CD4-positive, alpha-beta T cell treated with Interleukin-21 for 1 hour (primary cell): ENCODE measurements around the gene SETBP1.
A peak's percentile ranks its signal among the peaks of the same experiment; 100 is the strongest.
"Not testable (repeated sequence)": the region's sequence is repeated elsewhere in the genome, so short reads cannot be mapped to it uniquely, and the experiment has no call there.

Source experiments
- DNase-seq: peaks from one replicate; pipeline ENCODE4 v3.0.0-alpha.2; 2020

SETBP1 gene

DNA sequence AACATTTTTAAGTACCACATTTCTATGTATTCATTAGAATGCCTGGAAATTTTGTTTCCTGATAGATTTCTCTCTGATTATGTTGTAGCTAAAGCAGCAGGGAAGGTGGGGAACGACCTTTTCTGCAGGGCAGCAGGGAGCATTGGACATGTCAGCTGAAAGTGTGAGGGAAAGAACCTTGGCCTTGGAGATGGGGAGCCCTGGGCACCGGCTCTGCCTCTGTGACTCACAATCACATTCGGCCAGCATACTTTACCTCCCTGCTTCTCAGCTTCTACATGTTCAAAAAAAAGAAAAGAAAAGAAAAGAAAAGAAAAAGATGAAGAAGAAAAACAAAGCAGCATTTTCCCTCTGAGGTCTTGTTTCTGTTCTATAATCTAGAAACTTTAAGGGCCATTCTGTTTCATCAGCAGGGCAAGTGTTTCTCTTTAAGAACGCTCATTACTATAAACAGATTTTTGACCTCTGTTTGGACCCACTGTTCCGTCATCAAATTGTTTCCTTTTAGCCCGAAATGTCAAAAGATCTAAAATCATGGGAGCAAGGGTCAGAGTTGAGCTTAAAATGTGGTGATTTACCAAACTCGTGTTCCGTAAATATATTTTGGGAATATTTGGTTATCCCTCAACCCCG, 27.9 kb downstream of the SETBP1 start:
- no peak for DNase-seq

DNA sequence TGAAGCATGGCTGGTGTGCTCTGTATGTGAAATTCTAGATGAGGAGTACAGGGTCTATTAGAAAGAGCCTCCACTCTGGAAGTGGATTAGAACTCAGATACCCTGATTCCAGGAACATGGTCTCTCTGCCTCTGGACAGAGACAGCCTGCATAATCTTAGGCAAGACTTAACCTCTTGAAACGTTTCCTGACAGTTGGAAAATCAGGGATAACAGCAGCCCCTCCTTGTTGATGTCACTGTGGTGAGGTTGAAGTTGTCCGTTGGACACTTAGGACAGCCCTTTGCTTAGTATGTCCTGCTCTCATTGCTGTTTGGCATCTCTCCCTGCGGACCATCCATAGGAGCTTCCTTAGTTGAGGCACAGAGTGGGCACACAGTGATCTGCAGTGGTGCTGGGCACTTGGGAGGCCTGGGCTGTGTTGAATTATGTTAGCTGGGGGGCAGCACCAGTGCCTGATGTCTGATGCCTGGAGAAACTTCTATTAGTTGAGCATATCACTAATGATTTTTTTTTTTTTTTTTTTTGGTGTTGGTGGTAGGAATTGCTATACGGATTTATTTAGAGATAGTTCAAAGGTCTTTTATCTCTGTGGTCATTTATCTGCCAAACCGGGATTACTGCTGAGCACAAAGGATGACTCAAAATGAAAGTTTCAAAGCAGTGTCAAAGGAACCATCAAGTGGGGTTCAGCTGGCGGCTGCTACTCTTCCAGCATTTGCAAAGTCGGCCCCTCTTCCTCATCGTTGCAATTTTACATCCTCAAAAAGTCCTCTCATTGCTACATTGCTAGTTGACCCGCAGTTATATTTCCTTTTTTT, 28.8 kb downstream of the SETBP1 start:
- DNase-seq, result no peak

DNA sequence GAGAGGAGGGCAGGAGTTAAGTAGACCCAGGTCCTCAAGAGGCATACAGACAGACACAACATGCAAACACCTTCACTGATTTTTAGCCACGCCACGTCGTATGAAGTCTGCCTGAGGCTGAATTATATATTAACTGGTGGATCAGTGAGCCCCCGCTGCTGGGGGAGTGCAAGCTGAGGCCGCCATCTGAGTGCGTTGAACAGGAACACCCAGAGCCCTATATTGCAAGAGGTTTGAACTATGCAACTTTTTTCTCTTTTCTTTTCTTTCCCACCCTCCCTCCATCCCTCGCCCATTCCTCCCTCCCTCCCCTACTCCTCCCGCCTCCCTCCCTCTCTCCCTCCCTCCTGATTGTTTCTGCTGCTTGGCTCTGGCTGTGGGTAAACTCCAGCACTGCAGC, 30.2 kb downstream of the SETBP1 start:
- no peak for DNase-seq

DNA sequence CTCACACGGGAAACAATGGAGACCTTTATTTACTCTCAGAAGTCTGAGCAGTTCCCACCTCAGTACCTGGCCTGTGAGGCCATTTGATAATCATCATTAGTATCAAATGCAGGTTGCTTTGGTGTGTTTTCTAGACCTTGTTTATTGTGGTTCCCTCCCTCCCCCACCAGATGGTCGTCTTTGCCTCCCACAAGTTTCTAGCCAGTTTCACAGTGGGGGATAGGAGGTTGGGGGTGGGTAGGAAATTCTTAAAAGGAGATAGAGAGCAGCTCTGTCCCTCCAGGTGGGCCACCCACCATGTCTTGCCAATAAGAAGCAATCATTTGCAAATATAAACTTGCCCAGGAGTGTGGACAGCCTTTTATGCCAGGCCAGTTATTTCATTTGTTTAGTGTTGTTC, 31.3 kb downstream of the SETBP1 start:
- DNase-seq, result no peak

DNA sequence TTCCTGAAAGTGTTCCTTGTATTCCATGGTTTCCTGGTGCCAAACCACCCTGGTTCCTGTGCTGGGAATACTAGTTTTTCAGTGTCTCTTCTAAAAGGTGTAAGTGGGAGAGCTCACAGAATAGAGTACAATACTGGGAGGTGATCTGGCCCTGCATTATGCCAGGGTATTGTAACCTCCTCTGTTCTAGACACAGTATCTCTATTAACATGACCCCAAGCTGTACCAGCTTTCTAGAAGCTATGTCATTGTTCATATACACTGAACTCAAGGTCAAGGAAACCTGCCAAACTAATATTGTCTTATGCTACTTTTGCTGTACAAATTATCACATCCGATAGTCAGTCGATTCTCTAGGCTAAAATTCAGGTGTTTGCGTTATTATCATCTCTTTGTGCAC, 32.7 kb downstream of the SETBP1 start:
- no peak for DNase-seq

DNA sequence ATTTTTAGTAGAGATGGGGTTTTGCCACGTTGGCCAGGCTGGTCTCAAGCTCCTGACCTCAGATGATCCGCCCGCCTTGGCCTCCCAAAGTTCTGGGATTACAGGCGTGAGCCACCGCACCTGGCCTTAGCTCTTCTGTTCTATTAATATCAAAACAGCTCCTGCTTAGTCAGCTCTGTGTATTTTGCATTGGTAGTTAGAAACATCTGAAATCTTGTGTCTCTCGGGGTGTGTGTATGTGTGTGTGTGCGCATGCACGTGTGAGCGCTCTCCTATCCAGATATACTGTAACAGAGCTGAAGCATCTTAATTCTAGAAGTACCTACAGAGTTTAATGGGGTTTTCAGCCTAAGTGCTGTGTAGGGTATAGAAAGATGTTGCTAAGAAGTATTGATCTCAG, 33.7 kb downstream of the SETBP1 start:
- DNase-seq, result no peak

DNA sequence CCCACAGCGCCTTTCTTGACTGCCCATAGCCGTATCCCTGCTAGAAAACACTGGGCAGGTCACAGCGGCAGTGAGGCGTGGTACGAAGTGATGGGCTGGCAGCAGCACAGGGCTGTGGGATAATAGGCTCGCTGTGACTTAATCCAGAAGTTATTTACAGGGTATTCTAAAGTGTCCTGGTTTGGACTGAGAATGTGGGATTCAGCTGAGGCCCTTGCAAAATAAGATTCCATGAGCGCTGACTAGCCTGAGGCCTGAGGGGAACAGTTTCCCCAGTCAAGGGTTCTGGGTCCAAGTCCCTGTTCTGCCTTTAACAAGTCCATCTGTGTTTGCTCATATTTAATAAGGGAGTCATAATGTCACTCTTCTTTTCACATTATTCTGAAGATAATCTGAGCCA, 34.6 kb downstream of the SETBP1 start:
- no peak for DNase-seq

DNA sequence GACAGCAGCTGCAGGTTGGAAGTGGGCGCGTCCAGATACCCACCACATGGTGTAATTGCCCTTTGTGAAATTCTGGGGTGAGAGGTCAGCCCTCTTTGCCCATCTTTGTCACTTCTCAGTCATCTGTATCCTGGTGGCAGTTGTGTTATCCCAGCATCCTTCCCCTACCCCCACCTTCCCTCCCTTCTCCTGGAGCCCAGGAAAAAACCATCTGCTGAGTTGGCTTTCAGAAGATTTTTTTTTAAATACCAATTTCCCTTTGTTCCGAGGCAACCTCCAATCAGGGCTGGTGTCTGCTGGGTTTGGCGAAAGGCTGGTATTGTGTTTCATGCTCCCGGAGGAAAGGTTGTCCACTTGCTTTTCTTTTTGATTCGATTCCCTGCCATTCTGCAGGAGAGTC, 35.2 kb downstream of the SETBP1 start:
- no peak for DNase-seq

DNA sequence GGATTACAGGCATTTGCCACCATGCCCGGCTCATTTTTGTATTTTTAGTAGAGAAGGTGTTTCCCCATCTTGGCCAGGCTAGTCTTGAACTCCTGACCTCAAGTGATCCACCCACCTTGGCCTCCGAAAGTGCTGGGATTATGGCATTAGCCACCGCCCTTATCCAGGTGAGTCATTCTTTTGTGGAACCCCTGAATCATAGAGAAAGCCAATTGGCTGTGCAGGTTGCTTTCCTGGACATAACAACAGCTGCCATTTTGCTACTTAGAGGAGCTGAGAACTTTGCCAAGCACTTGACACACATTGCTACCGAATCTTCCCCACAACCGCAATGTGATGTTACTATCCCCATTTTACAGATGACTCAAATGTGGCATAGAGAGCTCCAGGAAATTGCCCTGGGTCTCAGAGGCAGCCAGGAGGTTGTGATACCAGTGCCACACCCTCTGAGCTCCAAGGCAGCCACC, 36.0 kb downstream of the SETBP1 start:
- no peak for DNase-seq

DNA sequence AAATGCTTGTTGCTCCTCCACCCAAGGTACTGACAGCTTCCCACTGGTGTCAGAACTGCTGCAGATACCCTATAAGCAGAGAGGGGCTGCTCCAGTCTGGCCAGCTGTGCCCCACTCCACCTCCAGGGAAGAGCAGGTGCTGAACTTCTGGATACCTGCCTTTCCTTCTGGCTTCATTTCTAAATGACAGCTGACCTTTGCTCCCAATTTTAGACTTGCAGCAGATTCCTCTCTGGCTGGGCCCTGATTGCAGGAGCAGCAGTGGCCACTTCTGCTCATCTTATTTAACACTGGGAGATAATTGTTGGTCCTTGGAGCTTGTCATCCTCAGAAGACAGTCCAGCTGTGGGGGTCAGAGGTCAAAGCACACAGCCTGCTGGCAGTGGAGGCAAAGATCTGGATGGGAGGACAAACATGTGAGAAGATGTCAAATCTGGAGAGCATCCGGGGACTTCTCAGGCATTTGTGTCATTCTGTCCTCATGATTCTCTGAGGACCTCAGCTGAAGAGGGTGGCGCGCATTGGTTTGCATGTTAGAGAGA, 38.9 kb downstream of the SETBP1 start:
- DNase-seq, result no peak

DNA sequence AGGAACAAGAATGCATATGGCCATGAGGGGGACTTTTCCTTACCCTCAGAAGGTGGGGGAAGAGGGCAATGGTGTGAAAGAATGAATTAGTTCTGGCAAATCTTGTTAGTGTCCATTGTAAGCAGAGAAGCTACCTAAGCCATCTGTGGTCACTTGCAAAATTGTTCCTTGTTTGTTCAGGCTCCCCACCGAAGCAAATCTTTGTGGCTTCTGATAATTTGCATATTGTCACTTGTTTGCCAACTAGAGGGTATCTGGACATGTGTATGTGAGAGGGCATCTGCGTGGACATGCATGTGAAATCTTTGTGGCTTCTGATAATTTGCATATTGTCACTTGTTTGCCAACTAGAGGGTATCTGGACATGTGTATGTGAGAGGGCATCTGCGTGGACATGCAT, 41.1 kb downstream of the SETBP1 start:
- DNase-seq, result not testable (repeated sequence)

DNA sequence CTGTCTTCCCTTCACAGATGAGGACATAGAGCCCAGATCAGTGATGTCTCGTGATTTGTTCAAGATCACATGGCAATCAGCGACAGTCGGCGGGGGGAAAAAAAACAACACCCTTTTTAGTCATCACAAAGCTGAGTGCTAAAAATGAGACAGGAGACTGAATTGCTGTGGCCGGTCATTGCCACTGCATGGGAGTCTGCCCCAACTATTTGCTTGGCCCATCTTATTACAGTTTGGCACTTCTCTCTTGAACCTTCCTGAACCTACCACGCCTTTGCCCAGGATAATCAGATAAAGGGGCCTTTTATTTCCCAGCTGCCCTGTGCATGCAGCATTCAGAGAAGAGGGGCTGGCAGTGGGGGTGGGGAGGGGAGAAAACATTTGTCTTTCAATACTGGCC, 42.7 kb downstream of the SETBP1 start:
- no peak for DNase-seq

DNA sequence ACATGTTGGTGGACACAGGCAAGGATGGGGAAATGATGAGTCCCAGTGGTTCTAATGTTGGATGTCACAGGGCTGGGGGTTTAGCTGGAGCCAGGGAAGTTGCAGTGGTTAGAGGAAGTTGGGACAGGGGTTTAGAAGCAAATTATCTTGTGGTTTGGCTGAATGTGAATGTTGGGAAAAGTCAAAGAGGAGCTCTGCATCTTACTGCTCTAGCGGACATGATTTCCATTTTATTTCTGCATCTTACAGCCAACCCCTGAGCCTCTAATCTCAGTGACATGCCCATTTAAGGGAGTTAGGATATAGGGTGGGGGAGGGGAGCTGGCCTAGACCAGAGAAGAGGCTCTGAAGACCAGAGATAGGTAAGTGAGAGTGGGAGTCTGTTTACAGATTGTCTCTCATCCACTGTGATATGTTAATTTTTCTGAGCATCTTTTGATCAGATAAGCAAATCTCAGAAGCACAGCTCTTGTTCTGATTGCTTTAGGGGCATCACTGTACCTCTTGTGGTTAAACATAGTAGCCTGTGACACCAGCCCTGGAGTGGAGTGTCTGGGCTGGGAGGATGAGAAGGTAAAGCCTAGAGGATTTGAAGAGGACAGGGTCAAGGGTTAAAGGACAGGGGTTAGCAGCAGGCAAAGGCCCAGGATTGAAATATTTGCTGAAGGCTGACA, 43.6 kb downstream of the SETBP1 start:
- DNase-seq, result peak; percentile 40

DNA sequence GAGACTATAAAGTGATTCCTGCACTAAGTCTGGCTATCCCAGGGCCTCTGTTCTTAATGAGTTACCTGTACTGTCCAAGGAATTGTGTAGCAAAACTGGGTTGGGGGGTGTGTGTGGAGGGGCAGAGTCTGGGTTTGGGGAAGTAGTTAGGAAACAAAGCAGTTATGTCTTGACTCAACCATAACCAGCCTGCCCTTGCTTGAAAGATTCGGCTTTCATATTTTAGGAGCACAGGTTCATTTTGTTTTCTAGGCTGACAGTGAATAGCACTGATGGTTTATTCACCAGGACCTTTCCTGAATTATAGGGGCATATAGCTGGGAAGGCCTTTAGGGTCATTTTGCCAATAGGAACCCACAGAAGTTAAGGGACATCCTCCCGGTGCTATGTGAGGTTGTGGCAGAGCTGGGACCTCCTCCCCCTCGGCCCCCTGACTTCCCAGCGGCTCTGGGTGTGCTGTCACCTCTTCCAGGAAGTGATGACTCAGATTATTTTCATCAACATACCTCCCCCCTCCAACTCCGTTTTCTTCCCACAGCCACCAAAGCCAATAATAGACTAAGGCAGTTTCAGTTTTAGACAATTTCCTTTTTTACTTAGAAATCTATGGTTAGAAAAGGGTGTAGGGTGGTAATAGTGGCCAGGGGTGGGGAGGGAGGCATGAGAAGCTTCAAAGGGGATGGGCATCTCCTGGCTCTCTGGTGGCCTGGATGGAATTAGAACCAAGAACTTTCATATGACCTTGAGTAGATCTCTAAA, 44.8 kb downstream of the SETBP1 start:
- DNase-seq, result peak; percentile 84

DNA sequence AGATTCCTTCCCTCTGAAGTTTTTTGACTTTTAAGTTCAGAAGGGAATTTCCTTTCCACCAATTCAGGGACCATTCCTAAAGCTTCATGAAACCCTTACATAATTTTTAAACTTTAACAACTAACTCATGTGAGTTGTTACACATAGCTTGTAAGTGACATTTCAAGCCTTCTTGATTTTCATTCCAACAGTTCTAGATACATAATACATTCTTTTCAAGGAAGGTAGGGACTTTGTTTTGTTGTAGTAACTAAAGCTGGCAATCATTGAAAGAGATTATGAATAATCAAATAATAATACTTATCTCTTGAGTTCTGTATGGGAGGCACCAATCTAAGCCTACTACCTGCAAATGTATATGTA, 45.4 kb downstream of the SETBP1 start:
- no peak for DNase-seq

DNA sequence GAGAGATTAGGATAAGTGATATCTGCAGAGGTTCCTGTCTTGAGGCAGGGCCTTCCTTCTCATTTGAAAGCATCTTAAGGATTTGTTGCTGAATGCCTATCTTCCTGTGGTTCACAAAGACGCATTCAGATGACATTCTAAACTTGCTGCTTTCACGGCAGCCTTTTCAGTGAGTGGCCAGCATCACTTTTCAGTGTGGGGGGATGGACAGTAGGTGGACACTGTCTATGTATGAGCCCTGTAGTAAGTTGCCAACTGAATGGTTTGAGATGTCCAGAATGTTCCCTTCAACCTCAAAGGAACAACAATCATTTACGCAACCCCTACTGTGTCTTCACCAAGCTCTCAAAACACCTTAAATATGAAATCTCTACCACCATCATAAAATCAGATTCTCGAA, 46.6 kb downstream of the SETBP1 start:
- no peak for DNase-seq

DNA sequence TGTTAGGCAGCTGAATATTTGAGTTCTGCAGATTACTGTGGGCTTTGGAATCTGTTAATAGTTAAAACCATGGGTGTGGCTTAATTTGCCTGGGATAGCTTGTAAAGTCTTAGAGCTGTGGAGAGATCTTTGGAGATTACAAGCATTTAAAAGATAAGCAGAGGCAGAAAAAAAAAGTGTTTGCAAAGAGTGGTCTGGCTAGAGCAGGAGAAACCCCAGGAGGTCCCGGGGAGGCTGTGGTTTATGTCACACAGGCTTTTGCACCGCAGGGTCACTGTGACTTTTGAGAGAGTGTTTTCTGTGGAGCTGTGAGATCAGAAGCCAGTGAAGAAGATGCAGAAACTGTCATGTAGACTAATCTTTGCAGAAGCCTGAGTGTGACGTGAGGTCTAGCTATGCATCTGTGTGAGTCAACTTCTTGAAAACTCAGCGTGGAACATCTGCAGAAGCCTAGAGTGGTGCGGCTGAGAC, 49.0 kb downstream of the SETBP1 start:
- peak; percentile 66 for DNase-seq

DNA sequence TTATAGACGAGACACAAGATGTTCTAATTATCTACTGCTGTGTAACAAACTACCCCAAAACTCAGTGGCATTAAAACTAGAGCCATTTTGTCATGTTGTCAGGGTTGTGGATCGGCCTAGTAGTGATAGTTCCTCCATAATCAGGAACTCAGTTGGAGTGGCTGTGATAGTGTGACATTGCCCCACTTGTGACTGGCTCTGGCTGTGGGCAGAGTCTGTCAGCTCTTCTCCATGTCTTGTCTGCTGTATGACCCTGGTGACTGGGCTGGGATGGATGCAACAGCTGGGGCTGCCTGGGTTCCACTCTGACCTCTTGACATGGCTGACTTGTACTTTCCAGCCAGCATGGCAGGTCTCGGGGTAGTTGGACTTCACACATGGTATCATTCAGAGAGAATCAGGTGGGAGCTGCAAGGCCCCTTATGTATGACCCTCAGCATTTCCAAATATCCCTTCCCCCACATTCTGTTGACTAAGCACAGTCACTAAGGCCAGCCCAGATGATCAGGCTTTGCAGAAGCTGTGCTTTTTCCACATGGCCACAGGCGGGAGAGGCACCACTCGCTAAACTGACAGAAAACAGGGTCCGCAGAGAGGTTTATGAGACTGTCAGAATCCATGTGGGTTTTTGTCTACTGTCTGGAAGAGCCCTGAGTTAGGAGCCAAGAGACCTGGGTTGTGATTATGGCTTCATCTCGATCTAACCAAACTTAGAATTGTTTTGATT, 50.3 kb downstream of the SETBP1 start:
- DNase-seq, result no peak

DNA sequence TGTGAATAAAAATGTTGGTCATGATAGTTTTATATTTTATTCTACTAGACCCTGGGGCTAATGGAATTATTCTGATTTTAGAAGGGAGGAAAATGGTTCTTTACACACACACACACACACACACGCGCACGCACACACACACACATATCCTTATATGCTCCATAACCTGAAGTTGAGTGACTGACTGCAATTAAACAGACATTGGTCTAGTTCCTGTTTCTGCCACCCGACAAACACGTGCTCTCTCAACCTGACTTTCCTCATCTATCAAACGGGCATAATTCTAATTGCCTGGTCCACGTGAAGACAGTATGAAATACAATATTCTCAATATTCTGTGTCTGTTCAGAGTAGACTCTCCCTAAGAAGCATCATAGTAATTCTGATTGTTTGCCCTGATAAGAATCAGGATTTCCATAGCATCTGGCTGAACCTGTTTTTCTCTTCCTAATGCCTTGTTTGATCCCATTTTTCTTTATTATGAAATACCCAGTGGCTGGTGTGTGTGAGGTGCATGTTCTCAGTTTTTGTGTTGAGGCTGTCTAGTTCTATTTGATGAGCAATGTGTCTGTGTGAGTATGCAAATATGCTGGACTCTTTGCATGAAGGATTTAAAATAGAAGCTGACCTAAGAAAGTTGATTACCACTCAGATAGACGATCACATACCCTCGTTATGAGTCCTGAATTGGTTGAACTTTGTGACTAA, 51.0 kb downstream of the SETBP1 start:
- DNase-seq, result no peak

DNA sequence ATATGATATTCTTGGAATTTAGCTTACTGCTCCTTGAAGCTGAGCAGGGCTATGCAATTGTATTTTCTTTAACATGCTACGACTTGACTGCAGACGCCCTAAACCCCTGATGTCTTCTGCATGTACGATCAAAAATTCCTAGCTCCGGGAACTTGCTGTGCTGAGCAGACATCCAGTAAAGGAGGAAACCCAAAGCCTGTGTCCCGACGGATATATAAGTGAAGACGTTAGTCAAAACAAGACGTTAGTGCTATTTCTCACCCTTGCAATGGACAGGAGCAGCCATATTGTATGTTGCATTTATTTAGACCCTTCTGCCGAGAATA, 51.5 kb downstream of the SETBP1 start:
- DNase-seq, result no peak

DNA sequence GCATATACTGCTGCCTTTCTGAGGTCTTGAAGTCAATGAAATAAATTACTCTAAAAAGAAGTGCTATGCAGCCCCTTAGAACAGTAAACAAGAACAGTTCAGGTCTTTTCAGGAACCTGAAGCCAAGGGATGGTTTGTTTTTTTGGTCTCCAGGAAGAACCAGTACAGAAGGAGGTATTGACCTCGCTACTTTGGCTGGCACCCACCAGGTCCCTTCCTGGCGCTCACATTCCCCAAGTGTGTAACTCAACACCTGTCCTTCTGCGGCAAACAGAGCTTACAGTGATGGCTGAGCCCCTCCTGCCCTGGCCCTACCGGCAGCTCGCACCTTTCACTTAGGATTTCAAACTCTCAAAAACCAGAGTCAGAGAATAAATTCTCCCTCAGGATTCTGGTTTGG, 51.9 kb downstream of the SETBP1 start:
- no peak for DNase-seq
